ENCODE measurements around the gene MORN3.

DNA sequence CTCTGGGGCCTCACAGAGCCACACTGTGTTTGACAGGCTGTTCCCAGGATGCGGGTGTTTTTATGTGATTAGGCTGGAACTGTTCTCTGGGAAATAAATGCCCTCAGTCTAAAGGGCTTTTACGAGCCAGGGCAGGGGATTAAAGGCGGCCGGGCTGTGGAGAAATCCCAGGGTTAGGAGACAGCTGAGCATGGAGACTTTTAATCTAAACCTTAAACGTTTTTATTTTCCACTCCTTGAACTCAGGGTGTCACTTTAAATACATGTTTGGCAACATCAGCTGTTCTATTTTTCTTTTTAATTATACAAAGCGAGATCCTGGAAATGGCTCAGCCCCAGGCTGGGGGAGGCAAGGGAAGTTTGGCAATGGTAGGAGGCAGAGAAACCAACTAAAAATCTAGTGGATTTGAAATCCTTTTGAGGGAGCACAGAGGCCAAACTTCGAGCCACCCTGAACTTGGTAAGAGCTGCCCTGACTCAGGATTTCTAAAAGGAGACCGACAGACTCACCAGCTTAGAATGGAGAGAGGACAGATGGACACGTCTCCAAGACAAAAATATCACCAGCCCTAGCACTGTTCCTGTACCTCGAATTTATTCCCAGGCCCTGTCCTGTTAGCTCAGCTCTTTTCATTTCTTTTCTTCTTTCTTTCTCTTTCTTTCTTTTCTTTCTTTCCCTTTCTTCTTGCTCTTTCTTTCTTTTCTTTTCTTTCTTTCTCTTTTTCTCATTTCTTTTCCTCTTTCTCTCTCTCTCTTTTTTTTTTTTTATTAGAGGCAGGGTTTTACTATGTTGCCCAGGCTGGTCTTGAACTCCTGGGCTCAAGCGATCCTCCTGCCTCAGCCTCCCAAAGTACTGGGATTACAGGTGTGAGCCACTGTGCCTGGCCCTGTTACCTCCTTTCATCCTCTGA is 59.0 kb downstream of the MORN3 start:
- TF ChIP-seq, protein P1, sequence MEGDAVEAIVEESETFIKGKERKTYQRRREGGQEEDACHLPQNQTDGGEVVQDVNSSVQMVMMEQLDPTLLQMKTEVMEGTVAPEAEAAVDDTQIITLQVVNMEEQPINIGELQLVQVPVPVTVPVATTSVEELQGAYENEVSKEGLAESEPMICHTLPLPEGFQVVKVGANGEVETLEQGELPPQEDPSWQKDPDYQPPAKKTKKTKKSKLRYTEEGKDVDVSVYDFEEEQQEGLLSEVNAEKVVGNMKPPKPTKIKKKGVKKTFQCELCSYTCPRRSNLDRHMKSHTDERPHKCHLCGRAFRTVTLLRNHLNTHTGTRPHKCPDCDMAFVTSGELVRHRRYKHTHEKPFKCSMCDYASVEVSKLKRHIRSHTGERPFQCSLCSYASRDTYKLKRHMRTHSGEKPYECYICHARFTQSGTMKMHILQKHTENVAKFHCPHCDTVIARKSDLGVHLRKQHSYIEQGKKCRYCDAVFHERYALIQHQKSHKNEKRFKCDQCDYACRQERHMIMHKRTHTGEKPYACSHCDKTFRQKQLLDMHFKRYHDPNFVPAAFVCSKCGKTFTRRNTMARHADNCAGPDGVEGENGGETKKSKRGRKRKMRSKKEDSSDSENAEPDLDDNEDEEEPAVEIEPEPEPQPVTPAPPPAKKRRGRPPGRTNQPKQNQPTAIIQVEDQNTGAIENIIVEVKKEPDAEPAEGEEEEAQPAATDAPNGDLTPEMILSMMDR (conservative IDR thresholded peaks at IDR 0.05; ENCODE audit: low read length): no peak
- TF ChIP-seq EZH2phosphoT487 (IDR thresholded peaks at IDR 0.05; ENCODE audit: borderline replicate concordance): no peak

Measured in Loucy (cell line).